HG03196 (cell line): ENCODE results near the gene C1QTNF8.

Experiments used
- ATAC-seq: cut with Tn5 transposase; IDR thresholded peaks from one replicate; pipeline ENCODE4 v1.9.1; 2021; ENCODE audit not compliant: unreplicated experiment

Gene C1QTNF8

GRCh38 chr16:1127971-1128715, 32.1 kb upstream of the C1QTNF8 start:
- ATAC-seq, result no peak

GRCh38 chr16:1127101-1127500, 31.1 kb upstream of the C1QTNF8 start:
- ATAC-seq, result no peak

- ATAC-seq, result no peak
These were observed 30.5 kb upstream of the C1QTNF8 start for GRCh38 chr16:1126586-1126985.

GRCh38 chr16:1126044-1126443, 30.0 kb upstream of the C1QTNF8 start:
- ATAC-seq, result no peak

- no peak for ATAC-seq
These were observed 29.4 kb upstream of the C1QTNF8 start for GRCh38 chr16:1125471-1125870.

- no peak for ATAC-seq
These were observed 28.8 kb upstream of the C1QTNF8 start for GRCh38 chr16:1124795-1125194.

GRCh38 chr16:1124291-1124690, 28.2 kb upstream of the C1QTNF8 start:
- ATAC-seq, result no peak

GRCh38 chr16:1123525-1124230, 27.6 kb upstream of the C1QTNF8 start:
- no peak for ATAC-seq

- ATAC-seq, result no peak
These were observed 26.3 kb upstream of the C1QTNF8 start for GRCh38 chr16:1122398-1122765.

- no peak for ATAC-seq
These were observed 25.8 kb upstream of the C1QTNF8 start for GRCh38 chr16:1121601-1122397.

GRCh38 chr16:1121009-1121408, 25.0 kb upstream of the C1QTNF8 start:
- ATAC-seq, result no peak

- no peak for ATAC-seq
These were observed 24.5 kb upstream of the C1QTNF8 start for GRCh38 chr16:1120577-1120941.

GRCh38 chr16:1119766-1120576, 23.9 kb upstream of the C1QTNF8 start:
- ATAC-seq, result no peak

GRCh38 chr16:1119129-1119528, 23.1 kb upstream of the C1QTNF8 start:
- ATAC-seq, result no peak

- no peak for ATAC-seq
These were observed 21.9 kb upstream of the C1QTNF8 start for GRCh38 chr16:1117926-1118325.

- no peak for ATAC-seq
These were observed 21.3 kb upstream of the C1QTNF8 start for GRCh38 chr16:1117176-1117900.

GRCh38 chr16:1116693-1117077, 20.6 kb upstream of the C1QTNF8 start:
- no peak for ATAC-seq

GRCh38 chr16:1113889-1114526, 18.0 kb upstream of the C1QTNF8 start:
- ATAC-seq, result no peak

GRCh38 chr16:1113489-1113888, 17.4 kb upstream of the C1QTNF8 start:
- no peak for ATAC-seq
